HG03442 (cell line): ENCODE data around the gene DLG1.
A peak's percentile ranks its signal among the peaks of the same experiment; 100 is the strongest.

ENCODE experiments used
- ATAC-seq: cut with Tn5 transposase; IDR thresholded peaks from one replicate; pipeline ENCODE4 v1.9.1; 2021; ENCODE audit warnings: mild to moderate bottlenecking, moderate library complexity; ENCODE audit not compliant: unreplicated experiment

DLG1 gene

GRCh38 chr3:197002701-197003454 is 295.5 kb downstream of the DLG1 start:
- peak; percentile 60 for ATAC-seq

DNA sequence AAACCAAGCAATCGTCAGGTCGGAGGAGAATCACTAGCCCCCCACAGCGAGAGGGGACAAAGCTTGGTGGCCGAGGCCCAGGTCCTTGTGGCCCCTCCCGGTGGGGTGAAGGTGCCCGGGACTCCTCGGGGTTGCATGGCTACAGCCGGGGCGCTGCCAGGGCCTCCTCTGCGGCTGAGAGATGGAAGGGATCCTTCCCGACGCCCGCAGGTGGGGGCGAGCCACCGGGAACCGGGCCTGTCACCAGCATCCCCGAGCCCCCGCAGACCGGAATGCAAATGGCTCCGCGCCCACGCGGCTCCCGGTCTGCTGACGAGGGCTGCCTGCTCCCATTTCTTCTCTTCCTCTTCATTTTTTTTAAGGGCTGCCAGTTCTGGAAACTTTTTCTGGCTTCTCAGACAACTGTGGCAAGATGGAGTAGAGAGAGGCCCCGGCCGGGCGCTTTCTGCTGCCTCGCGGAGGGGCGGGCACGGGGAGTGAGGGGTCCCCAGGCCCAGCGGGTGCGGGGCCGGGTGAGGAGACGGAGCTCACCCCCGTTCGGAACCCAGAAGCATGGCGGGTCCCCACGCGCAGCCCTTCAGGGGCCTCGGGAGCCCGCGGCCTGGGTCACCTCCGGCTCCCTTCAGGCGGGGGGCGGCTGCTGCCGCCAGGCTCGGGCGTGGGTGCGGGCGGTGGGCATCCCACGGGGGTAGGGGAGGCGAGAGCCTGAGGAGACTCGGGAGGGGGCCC is 296.3 kb downstream of the DLG1 start:
- ATAC-seq = peak; percentile 24

DNA sequence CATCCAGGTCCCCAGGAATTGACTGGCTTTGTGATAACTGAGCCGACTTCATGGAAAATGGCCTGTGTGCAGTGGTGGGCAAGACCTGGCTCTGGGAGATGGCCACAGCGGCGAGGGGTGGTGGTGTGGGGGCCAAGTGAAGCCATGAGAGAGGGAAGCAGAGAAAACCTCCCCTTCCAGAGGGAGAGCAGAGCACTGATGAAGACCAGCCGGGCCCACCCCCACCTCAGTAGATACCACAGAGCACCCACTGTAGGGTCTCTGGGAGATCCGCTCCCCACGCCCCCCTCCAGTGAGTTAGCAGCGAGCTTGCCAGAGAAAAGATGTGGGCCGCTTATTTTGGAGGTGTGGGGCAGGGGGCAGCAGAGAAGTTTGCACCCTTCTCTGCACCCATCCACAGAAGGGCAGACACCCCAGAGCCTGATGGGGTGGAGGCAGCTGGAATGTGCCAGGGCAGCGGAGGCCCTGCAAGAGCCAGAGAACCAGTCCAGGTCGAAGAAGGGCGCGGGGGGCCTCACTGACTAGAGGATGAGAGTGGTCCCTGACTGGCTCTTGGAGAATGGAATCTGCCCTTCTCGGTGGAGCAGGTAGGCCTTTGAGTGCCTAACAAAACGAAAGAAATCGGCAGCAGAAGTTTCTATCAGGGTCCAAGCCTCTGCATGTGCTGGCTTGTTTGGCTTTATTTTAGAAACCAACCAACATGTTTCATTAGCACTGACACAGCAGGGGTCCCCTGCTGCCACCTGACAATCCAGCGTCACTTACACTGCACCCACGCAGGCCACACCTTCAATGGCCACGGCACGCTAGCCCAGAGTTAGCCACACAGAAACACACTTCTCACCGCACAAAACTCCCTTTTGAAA is 297.1 kb downstream of the DLG1 start:
- no peak for ATAC-seq

GRCh38 chr3:197000211-197000610 is 298.2 kb downstream of the DLG1 start:
- no peak for ATAC-seq

GRCh38 chr3:196998966-196999760 is 299.2 kb downstream of the DLG1 start:
- ATAC-seq = no peak

GRCh38 chr3:196997311-196997710 is 301.1 kb downstream of the DLG1 start:
- no peak for ATAC-seq

DNA sequence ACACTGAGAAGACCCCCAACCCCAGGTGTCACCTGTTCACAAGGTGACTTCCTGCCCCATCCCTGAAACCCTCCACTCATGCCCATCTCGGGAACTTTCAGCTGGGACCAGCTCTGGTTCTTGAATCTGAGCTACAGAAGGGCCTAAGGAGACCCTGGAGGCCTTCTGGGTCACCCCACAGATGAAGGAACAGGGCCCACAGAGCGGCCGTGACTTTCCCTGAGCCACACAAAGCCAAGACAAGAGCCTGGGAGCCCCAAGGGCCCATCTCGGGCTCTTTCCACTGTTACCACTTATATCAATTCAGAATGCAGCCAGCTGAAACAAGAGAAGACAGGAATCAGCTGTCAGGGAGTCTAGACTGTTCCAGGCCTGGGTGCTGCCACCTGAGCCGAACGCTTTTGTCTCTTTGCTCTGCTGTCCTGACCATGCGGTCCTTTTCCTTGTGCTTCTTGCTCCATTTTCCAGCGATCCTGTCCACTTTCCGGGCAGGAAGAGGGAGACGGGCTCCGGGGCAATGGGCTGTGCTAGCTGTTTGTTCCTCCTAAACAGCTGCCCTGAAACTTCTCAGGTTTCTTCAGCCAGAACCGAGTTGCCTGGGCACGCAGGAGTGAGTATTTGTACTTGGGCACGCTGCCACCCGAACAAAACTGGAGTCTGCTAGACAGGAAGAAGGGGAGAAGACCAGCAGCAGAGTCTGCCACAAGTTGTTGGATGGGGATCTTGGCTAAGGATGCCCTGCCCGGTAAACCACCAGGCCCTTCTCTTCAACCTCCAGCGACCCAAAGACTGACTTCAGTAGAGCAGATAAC is 301.8 kb downstream of the DLG1 start:
- ATAC-seq = no peak

- no peak for ATAC-seq
These were observed 302.6 kb downstream of the DLG1 start for GRCh38 chr3:196995646-196996355.

- ATAC-seq = no peak
These were observed 303.4 kb downstream of the DLG1 start for GRCh38 chr3:196995027-196995426.

- no peak for ATAC-seq
These were observed 304.4 kb downstream of the DLG1 start for GRCh38 chr3:196994056-196994455.
